ENCODE measurements around the gene QDPR.

DNA sequence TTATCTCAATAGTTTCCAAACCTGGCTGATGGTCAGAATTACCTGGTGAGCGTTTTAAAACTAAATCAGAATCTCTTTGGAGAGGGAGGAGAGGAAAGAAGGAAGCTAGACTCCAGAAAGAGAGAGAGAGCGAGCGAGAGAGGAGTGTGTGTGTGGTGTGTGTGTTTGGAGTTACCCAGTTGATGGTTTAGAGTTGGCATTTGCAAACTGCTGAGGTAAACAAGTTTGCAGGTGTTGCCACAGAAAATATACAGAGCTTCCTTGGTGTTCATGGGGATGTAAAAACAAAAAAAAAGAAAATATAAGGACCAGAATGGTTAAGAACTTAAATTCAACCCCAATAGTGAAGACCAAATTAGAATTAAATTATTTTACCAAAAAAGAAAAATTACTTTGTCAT is 38.7 kb upstream of the QDPR start:
- TF ChIP-seq CTCF (IDR thresholded peaks at IDR 0.05) (no peak), SMC3 (IDR thresholded peaks at IDR 0.05; ENCODE audit: low read depth, low read length) (no peak), GABPA (IDR thresholded peaks at IDR 0.05; ENCODE audit: low read depth) (no peak), POLR2AphosphoS5 (IDR thresholded peaks at IDR 0.05; ENCODE audit: low read depth, low read length) (no peak), MAX (IDR thresholded peaks at IDR 0.05; ENCODE audit: low read depth) (no peak), YY1 (IDR thresholded peaks at IDR 0.05; ENCODE audit: low read depth) (no peak), TEAD4 (IDR thresholded peaks at IDR 0.05; ENCODE audit: borderline replicate concordance, insufficient read depth) (no peak), USF1 (IDR thresholded peaks at IDR 0.05; ENCODE audit: borderline replicate concordance, low read depth) (no peak)
- TF ChIP-seq, protein P1, sequence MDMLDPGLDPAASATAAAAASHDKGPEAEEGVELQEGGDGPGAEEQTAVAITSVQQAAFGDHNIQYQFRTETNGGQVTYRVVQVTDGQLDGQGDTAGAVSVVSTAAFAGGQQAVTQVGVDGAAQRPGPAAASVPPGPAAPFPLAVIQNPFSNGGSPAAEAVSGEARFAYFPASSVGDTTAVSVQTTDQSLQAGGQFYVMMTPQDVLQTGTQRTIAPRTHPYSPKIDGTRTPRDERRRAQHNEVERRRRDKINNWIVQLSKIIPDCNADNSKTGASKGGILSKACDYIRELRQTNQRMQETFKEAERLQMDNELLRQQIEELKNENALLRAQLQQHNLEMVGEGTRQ (IDR thresholded peaks at IDR 0.05; ENCODE audit: borderline replicate concordance, low read depth, low read length) = no peak
